ENCODE measurements around the gene YY1. TPM values are rescaled to one million over a fixed set of nuclear protein-coding genes. Genes with fewer than 3 reads are reported as not detected.

Gene YY1
- total RNA-seq, 4 donors from 2014 or later, result 43.7 to 51.8 (median 48.5) TPM

DNA sequence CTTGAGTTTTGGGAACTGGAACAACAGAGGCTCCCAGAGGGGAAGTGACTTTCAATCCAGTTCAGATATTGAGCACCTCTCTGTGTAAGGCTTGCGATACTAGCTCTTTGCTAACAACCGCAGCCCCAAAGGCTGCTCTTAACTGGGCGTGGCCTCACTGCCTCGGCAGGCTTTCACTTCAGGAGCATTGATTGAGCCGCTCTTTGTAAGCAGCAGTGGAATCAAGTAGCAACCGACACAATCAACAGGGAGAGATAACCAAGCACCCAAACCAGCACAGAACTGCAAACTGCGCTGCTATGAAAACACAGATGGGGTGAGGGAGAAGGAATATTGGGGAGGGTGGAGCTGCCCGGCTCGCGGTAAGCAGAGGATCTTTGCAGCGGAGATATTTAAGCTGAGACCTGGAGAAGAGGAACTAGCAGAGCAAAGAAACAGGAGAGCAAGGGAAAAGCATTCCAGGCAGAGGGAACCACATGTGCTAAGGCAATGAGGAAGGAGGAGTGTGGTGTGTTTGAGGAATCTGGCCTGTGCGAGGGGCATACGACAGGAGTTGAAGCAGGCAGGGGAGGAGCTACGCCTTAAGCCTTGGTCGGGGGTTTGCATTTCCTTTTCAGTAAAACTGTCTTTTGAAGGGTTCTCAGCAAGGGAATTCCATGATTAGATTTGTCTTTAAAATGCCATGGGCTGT, 17.3 kb upstream of the YY1 start:
- TF ChIP-seq, protein P1, sequence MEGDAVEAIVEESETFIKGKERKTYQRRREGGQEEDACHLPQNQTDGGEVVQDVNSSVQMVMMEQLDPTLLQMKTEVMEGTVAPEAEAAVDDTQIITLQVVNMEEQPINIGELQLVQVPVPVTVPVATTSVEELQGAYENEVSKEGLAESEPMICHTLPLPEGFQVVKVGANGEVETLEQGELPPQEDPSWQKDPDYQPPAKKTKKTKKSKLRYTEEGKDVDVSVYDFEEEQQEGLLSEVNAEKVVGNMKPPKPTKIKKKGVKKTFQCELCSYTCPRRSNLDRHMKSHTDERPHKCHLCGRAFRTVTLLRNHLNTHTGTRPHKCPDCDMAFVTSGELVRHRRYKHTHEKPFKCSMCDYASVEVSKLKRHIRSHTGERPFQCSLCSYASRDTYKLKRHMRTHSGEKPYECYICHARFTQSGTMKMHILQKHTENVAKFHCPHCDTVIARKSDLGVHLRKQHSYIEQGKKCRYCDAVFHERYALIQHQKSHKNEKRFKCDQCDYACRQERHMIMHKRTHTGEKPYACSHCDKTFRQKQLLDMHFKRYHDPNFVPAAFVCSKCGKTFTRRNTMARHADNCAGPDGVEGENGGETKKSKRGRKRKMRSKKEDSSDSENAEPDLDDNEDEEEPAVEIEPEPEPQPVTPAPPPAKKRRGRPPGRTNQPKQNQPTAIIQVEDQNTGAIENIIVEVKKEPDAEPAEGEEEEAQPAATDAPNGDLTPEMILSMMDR (IDR thresholded peaks at IDR 0.05; ENCODE audit: low read depth), result no peak

DNA sequence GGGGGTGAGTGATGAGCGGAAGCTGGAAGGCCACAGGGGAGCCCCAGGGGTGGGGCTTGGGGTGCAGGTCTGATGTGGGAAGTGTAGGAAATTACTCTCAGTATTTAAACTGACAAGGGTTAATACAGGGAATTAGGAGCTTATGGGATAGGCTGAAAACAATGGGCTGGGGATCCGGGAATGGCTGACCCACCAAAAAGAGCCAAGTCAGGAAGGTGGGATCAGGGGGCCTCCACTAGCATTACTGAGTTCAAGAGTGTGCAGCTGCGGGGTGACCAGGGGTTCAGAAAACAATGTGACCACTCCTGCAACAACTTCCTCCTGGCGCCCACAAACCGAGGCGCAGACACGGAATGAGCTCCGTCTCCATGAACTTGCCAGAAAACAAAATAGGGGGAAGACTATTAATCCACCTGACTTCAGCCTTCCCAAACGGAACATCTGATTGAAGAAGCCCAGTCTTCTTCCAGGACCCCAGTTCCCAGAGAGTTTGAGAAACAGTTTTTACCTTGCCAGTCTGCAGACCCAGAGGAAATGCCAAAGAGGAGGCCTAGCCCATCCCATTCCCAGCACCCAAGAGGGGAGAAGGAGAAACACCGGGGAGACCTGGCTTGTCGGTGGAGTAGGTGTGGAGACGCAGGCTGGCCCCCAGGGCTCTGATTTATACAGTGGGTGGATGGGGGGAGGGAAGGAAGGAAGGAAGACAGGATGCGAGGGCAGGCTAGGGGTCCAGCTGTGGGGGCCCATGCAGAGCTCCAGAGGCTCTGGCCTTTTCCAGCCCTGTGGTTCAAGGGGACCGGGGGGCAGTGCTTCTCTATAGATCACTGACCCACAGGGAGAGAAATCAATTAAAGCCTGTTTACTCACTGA, 16.5 kb upstream of the YY1 start:
- TF ChIP-seq, protein P1 (IDR thresholded peaks at IDR 0.05; ENCODE audit: low read depth), result no peak

DNA sequence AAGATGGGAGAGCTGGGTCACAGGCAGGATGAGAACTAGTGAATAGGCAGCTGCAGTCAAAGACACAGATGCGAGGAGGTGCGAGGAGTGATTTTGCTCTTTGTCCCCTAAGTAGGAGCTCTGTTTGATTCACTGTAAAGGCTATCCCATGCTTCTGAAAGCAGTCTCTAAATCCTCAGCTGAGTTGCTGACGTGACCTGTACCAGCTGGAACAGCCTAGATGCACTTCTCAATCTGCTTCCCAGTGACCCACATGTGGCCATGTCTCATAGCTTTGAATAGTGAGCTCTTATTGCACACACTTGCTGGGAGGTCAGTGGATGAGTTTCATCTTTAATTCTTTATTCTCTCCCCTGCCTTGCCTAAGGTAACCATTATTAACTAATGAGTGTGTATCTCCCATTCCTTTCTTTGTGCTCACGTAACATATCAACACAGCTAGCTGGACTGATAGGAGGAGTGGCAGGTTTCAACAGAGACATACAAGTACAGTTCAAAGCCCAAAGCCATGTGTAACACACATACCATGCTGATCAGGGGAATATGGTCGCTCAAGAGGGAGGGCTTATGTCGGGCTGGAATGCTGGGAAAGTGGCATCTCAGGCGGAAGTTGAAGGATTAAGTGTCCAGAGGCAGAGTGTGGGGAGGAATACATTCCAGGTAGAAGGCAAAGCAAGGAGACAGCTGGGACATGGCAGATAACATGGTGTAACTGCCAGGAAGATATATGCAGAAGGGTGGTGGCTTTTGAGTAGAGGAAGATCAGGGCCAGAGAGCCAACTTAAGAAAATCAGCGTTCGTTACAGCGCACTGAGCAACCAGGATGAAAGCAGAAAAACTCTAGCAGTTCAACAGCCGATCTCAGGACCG, 15.4 kb upstream of the YY1 start:
- TF ChIP-seq, protein P1 (IDR thresholded peaks at IDR 0.05; ENCODE audit: low read depth), result no peak

DNA sequence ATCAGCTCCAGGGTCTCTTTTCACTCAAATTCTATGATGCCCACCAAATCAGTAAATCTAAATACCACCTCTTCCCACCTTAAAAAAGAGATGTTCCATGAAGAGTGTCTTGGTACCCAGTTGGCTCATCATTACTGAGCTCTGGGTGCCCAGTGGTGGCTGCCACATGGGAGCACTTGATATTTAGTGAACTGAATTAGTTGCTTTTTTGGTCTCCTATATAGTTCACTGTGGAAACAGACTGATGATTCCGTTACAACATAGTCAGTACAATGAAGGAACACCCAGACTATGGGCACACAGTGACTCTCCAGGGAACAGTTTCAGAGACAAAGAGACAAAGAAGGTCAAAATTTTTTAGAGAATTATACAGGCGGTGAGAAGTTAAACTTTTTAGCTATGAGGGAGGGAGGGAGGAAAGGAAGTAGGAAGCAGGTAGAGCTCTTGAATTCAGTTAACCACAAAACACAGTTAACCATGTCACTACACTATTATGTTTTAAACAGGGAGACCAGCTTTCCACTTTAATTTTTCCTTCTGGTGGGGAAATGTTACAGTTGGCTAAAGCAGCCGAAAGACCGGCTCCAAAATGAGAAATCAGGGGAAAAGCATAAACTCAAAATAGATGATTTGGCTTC, 14.6 kb upstream of the YY1 start:
- TF ChIP-seq, protein P1 (IDR thresholded peaks at IDR 0.05; ENCODE audit: low read depth), result no peak

DNA sequence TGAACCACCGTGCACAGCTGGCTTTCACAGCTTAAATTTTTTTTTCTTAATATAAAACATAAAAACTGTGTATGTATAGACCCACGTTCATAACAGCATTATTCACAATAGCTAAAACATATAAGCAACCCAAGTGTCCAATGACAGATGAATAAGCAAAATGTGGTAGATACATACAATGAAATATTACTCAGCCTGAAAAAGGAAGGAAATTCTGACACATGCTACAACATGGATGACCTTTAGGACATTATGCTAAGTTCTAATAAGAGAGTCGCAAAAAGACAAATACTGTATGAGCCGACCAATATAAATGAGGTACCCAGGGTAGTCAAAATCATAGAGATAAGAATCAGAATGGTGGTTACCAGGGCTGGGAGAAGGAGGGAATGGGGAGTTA, 13.8 kb upstream of the YY1 start:
- TF ChIP-seq, protein P1 (IDR thresholded peaks at IDR 0.05; ENCODE audit: low read depth), result no peak

DNA sequence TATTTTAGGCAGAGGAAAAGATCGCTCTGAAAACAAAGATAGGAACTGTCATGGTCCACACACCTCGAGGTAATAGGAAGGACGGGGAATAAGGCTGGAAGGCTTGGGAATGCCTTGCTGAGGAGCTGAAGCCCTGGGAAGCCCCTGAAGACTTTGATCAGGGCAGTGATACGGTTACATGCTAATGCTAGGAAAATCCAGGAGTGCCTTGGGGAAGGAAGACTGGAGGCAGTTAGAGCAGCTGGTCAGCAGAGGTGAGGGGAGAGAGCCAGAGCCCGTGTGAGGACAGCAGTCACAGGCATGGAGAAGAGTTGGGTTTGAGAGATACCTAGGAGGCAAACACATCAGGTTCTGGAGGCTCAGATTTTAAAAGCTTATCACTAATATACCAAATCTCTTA, 8.6 kb upstream of the YY1 start:
- TF ChIP-seq, protein P1 (IDR thresholded peaks at IDR 0.05; ENCODE audit: low read depth), result no peak

All from subcutaneous adipose tissue (tissue), 4 donors.